ENCODE results near the gene NPHP3. TPM values are rescaled to one million over a fixed set of nuclear protein-coding genes. Genes with fewer than 3 reads are reported as not detected.

NPHP3 gene
- total RNA-seq, 8 experiments from 2014 or later: 8.2 to 42.9 (median 16.7) TPM

Other genes starting within 250 kb of the NPHP3 start
- gene ACKR4, start 125.1 kb downstream of the NPHP3 start, total RNA-seq: 1 to 10 TPM in 7 of 8 experiments, under 1 TPM in 1; 0.29 to 4.9 (median 1.8) TPM
- gene ACAD11, start 62.6 kb downstream of the NPHP3 start, total RNA-seq: 10 to 100 TPM; 13.9 to 47.3 (median 27.3) TPM
- gene UBA5, start 62.1 kb downstream of the NPHP3 start, total RNA-seq: 10 to 100 TPM; 25.8 to 48.4 (median 37.3) TPM